Keratinocyte (primary cell): ENCODE data around the gene CCNG2. TPM values are rescaled to one million over a fixed set of nuclear protein-coding genes. Genes with fewer than 3 reads are reported as not detected.

Experiments used
- DNase-seq: peaks from one replicate; pipeline ENCODE4 v3.0.0-alpha.2; 2011; ENCODE audit warnings: low read depth, missing footprints, low spot score
- FAIRE-seq: peaks from 2 replicates; lab custom pipeline; 2011; peaks lifted over from hg19 to GRCh38; lab: Jason Lieb, UNC
- H2AFZ ChIP-seq: 2 replicates; pipeline ENCODE4 v1.6.0; 2012; ENCODE audit warnings: low read length, control low read depth, inconsistent platforms; ENCODE audit not compliant: control insufficient read depth
- H3K27ac ChIP-seq: 2 replicates; pipeline ENCODE4 v1.5.1; 2011; ENCODE audit warnings: low read length; ENCODE audit not compliant: control insufficient read depth, insufficient read depth
- H3K27me3 ChIP-seq: 3 replicates; pipeline ENCODE4 v1.6.0; 2011; ENCODE audit warnings: low read length; ENCODE audit not compliant: control insufficient read depth, insufficient read depth; ENCODE audit errors: extremely low read depth
- H3K36me3 ChIP-seq, 2 experiments: 2 replicates in 1 of 2; 3 replicates in 1 of 2; pipeline ENCODE4 v1.5.1; 2011; ENCODE audit warnings: low read length in 2 of 2, mild to moderate bottlenecking in 1 of 2; ENCODE audit not compliant: control insufficient read depth in 2 of 2, insufficient read depth in 2 of 2; ENCODE audit errors: extremely low read depth in 1 of 2
- H3K4me1 ChIP-seq: 3 replicates; pipeline ENCODE4 v1.5.1; 2011; ENCODE audit warnings: low read length; ENCODE audit not compliant: control insufficient read depth, insufficient read depth; ENCODE audit errors: extremely low read depth
- H3K4me2 ChIP-seq: 3 replicates; pipeline ENCODE4 v1.6.0; 2011; ENCODE audit warnings: low read depth, low read length; ENCODE audit not compliant: control insufficient read depth, insufficient read depth; ENCODE audit errors: extremely low read depth
- H3K4me3 ChIP-seq, 3 experiments: fragments of 200-600 bp in 1 of 3; sonication (generic) in 1 of 3; 2 replicates in 2 of 3; 3 replicates in 1 of 3; pipeline ENCODE4 v1.5.1; 2011 to 2016; ENCODE audit warnings: low read length in 3 of 3, mild to moderate bottlenecking in 3 of 3, control low read depth in 2 of 3, inconsistent platforms in 1 of 3, low read depth in 1 of 3, mixed read lengths in 1 of 3, mixed run types in 1 of 3, moderate library complexity in 1 of 3; ENCODE audit not compliant: control insufficient read depth in 2 of 3, insufficient read depth in 2 of 3; ENCODE audit errors: extremely low read depth in 1 of 3
- H3K79me2 ChIP-seq: 2 replicates; pipeline ENCODE4 v1.6.0; 2012; ENCODE audit warnings: low read length; ENCODE audit not compliant: control insufficient read depth, insufficient read depth
- H3K9ac ChIP-seq: 3 replicates; pipeline ENCODE4 v1.6.0; 2011; ENCODE audit warnings: low read length; ENCODE audit not compliant: control insufficient read depth, insufficient read depth; ENCODE audit errors: extremely low read depth
- H3K9me1 ChIP-seq: 3 replicates; pipeline ENCODE4 v1.6.0; 2011; ENCODE audit warnings: low read length; ENCODE audit not compliant: control insufficient read depth, insufficient read depth; ENCODE audit errors: extremely low read depth
- H3K9me3 ChIP-seq: 2 replicates; pipeline ENCODE4 v1.5.1; 2012; ENCODE audit warnings: low read depth, low read length; ENCODE audit not compliant: control insufficient read depth
- H4K20me1 ChIP-seq: 3 replicates; pipeline ENCODE4 v1.6.0; 2011; ENCODE audit warnings: low read length; ENCODE audit not compliant: control insufficient read depth, insufficient read depth; ENCODE audit errors: extremely low read depth
- CTCF ChIP-seq, 3 experiments: IDR thresholded peaks in 1 of 3; conservative IDR thresholded peaks in 1 of 3; optimal IDR thresholded peaks in 1 of 3; 2 replicates in 2 of 3; 3 replicates in 1 of 3; pipeline versions ENCODE3 to v1.5.1; 2011; ENCODE audit warnings: low read length in 3 of 3, mild to moderate bottlenecking in 3 of 3, moderate library complexity in 2 of 3, control low read depth in 1 of 3, inconsistent platforms in 1 of 3; ENCODE audit not compliant: insufficient read depth in 2 of 3; ENCODE audit errors: extremely low read depth in 1 of 3
- EZH2 ChIP-seq: IDR thresholded peaks from one replicate; pipeline ENCODE4 v1.6.1; 2012; ENCODE audit warnings: inconsistent platforms, mild to moderate bottlenecking, low read length, moderate library complexity
- dilution Hi-C: fragments of 300-500 bp; cut with MboI; formaldehyde crosslinking; loops from one replicate; pipeline ENCODE4 v1.7.0; 2020; ENCODE audit warnings: low sequenced_read_pairs; ENCODE audit not compliant: extremely low pct_ligation_motif_present
- polyA plus RNA-seq, 5 experiments: library from polyadenylated mRNA; depleted of rRNA in 3 of 5; stranded (reverse) in 3 of 5; stranded (forward) in 1 of 5; unstranded in 1 of 5; fragments of >200 nt; gene quantifications; 1 replicate in 1 of 5; 2 replicates in 3 of 5; 3 replicates in 1 of 5; pipeline versions ENCODE4 v1.2.1 to v1.2.3, GENCODE V29; 2011 to 2012; ENCODE audit warnings: missing spikeins in 2 of 5, low read depth in 1 of 5, low replicate concordance in 1 of 5

Gene CCNG2
- polyA plus RNA-seq, 1 donor (not counting 4 experiments of a cell fraction or from before 2014, with no cell fraction given), result 96.9 TPM

DNA sequence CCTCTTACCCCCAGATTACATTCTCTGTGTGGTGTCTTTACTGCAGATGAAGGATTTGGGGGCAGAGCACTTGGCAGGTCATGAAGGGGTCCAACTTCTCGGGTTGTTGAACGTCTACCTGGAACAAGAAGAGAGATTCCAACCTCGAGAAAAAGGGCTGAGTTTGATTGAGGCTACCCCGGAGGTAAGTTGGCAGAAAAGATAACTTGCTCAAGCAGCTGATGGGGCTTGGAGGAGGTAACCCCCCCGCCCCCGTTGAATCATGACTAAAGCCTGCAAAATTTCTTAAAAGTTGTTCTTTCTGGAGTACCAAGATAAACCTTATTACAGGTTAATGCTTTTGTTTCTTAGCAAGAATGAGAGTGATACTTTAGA, 1.5 kb downstream of the CCNG2 start:
- H3K9ac ChIP-seq, result peak overlapping the region; percentile 96
- peaks cover 10 to 31% of the 10 kb centered on the region in 2 experiments for H3K36me3 ChIP-seq
- H3K4me1 ChIP-seq, result peaks cover 17% of the 10 kb centered on the region

GRCh38 chr4:77159806-77160205, 2.8 kb downstream of the CCNG2 start:
- no peaks in the 10 kb centered on the region for H3K27me3 ChIP-seq
- H3K9me3 ChIP-seq, result no peaks in the 10 kb centered on the region
- peak overlapping the region; percentile 87 to 99 (median 91) for H3K4me3 ChIP-seq
- peaks cover 20% of the 10 kb centered on the region for H3K4me1 ChIP-seq
- H2AFZ ChIP-seq, result no peak overlapping the region
- H3K36me3 ChIP-seq, result peaks cover 16 to 39% of the 10 kb centered on the region in 2 experiments
- no peak overlapping the region for H3K9ac ChIP-seq
- no peaks in the 10 kb centered on the region for H4K20me1 ChIP-seq
- no peaks in the 10 kb centered on the region for H3K9me1 ChIP-seq
- no peak for DNase-seq
- TF ChIP-seq EZH2 (no peak), CTCF (optimal IDR thresholded peaks at IDR 0.05 in 1 of 3, IDR thresholded peaks at IDR 0.05 in 1 of 3, conservative IDR thresholded peaks at IDR 0.05 in 1 of 3; ENCODE audit: extremely low read depth in 1 of 3, insufficient read depth in 2 of 3, low read length in 3 of 3) (no peak)
- FAIRE-seq, result no peak
- dilution Hi-C loops, result no loop called here
- H3K4me2 ChIP-seq, result peak overlapping the region; percentile 96
- peak overlapping the region; percentile 28 for H3K27ac ChIP-seq
- peaks cover 32% of the 10 kb centered on the region for H3K79me2 ChIP-seq

More for the DNA sequence above, 1.5 kb downstream of the CCNG2 start:
- H3K4me3 ChIP-seq, result peak overlapping the region; percentile 87 to 99 (median 91)
- no peak overlapping the region for H2AFZ ChIP-seq
- peak overlapping the region; percentile 96 for H3K4me2 ChIP-seq
- no peaks in the 10 kb centered on the region for H3K27me3 ChIP-seq
- no peaks in the 10 kb centered on the region for H3K9me1 ChIP-seq
- dilution Hi-C loops, result no loop called here
- TF ChIP-seq EZH2 (no peak), CTCF (optimal IDR thresholded peaks at IDR 0.05 in 1 of 3, IDR thresholded peaks at IDR 0.05 in 1 of 3, conservative IDR thresholded peaks at IDR 0.05 in 1 of 3; ENCODE audit: extremely low read depth in 1 of 3, insufficient read depth in 2 of 3, low read length in 3 of 3) (no peak)
- FAIRE-seq, result peak; percentile 39
- no peaks in the 10 kb centered on the region for H4K20me1 ChIP-seq
- no peaks in the 10 kb centered on the region for H3K9me3 ChIP-seq
- no peak for DNase-seq
- H3K27ac ChIP-seq, result peak overlapping the region; percentile 95
- H3K79me2 ChIP-seq, result peaks cover 32% of the 10 kb centered on the region
